Mucosa of rectum (tissue), 2 donors: ENCODE measurements around the gene PERCC1.

Experiments
- H3K27ac ChIP-seq, 2 donors: one replicate each; pipeline ENCODE4 v1.7.0; 2013; ENCODE audit warnings: inconsistent platforms in 2 of 2, low read depth in 2 of 2, low read length in 2 of 2
- H3K27me3 ChIP-seq, 2 donors: one replicate each; pipeline ENCODE4 v1.7.0; 2013; ENCODE audit warnings: low read length in 2 of 2; ENCODE audit not compliant: control insufficient read depth in 2 of 2, insufficient read depth in 2 of 2
- H3K36me3 ChIP-seq, 2 donors: one replicate each; pipeline ENCODE4 v1.7.0; 2013; ENCODE audit warnings: low read length in 2 of 2; ENCODE audit not compliant: control insufficient read depth in 2 of 2, insufficient read depth in 2 of 2
- H3K4me1 ChIP-seq, 2 donors: one replicate each; pipeline ENCODE4 v1.7.0; 2013; ENCODE audit warnings: low read length in 2 of 2, mild to moderate bottlenecking in 1 of 2; ENCODE audit not compliant: control insufficient read depth in 2 of 2, insufficient read depth in 2 of 2
- H3K4me3 ChIP-seq, 2 donors: one replicate each; pipeline ENCODE4 v1.7.0; 2013; ENCODE audit warnings: low read length in 2 of 2
- H3K9ac ChIP-seq, 2 donors: one replicate each; pipeline ENCODE4 v1.7.0; 2013; ENCODE audit warnings: low read length in 2 of 2, low read depth in 1 of 2, mild to moderate bottlenecking in 1 of 2
- H3K9me3 ChIP-seq, 2 donors: one replicate each; pipeline ENCODE4 v1.7.0; 2013; ENCODE audit warnings: low read length in 2 of 2; ENCODE audit not compliant: control insufficient read depth in 2 of 2
- donor health status: healthy.
- donor health status: Normal muscosa, but diverticular disease.

PERCC1 gene

GRCh38 chr16:1426734-1427471, 4.0 kb upstream of the PERCC1 start:
- Histone ChIP-seq H3K27me3 (no peaks in the 10 kb centered on the region), H3K4me1 (peaks cover 0 to 2% of the 10 kb centered on the region in 2 donors), H3K9ac (no peak overlapping the region), H3K4me3 (no peak overlapping the region), H3K27ac (no peak overlapping the region), H3K9me3 (no peaks in the 10 kb centered on the region), H3K36me3 (no peaks in the 10 kb centered on the region)

DNA sequence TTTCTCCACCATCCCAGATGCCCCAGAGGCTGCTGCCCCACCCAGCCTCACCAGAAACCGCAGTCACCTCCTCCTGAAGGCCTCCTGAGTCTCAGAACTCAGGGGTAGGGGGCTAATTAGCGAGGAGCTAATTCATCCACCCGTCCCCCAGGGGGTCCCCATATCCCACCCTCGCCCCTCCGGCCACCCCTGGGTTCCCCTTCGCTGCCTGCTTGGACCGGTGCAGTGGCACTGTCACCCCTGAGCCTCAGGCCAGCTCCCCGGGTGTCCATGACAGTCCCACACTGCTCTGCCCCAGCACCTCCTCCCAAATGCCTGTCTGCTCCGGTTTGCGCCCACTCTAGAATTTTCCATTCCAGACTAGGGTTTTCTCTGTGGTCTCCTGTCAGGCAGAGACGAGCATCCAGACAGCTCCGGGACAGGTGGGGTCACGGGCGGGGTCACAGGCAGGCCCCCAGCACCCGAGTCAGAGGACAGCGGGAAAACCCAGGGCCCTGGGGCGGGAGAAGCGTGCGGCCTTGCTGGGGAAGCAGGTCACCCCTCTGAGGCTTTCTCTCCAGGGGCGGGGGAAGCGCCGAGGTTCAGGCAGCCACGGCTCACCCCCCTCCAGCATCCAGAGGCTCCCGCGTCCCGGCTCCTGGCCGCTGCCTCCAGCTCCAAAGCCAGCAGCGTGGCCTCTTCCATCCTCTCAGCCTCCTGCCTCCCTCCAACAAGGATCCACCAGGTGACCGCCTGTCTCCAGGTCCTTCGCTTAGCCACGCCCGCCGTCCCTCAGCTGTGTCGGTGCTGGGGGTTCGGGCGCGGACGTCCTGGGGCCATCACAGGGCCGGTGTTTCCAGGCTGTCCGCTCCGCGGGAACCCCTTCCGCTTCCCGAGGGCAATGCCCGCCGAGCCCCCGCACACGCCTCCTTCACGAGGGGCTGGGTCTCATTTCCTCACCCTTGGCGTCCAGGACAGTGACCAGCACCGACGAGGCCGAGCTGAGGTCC, 3.1 kb upstream of the PERCC1 start:
- no peak overlapping the region for H3K27ac ChIP-seq
- H3K4me3 ChIP-seq: no peak overlapping the region
- no peaks in the 10 kb centered on the region for H3K27me3 ChIP-seq
- H3K9me3 ChIP-seq: no peaks in the 10 kb centered on the region
- no peak overlapping the region for H3K9ac ChIP-seq
- no peaks in the 10 kb centered on the region for H3K36me3 ChIP-seq
- H3K4me1 ChIP-seq: peaks cover 0 to 2% of the 10 kb centered on the region in 2 donors

- H3K27me3 ChIP-seq: no peaks in the 10 kb centered on the region
- H3K4me1 ChIP-seq: peaks cover 0 to 2% of the 10 kb centered on the region in 2 donors
- no peaks in the 10 kb centered on the region for H3K9me3 ChIP-seq
- no peaks in the 10 kb centered on the region for H3K36me3 ChIP-seq
- H3K4me3 ChIP-seq: no peak overlapping the region
- H3K27ac ChIP-seq: no peak overlapping the region
- no peak overlapping the region for H3K9ac ChIP-seq
Measured at GRCh38 chr16:1428511-1428910, 2.4 kb upstream of the PERCC1 start.

DNA sequence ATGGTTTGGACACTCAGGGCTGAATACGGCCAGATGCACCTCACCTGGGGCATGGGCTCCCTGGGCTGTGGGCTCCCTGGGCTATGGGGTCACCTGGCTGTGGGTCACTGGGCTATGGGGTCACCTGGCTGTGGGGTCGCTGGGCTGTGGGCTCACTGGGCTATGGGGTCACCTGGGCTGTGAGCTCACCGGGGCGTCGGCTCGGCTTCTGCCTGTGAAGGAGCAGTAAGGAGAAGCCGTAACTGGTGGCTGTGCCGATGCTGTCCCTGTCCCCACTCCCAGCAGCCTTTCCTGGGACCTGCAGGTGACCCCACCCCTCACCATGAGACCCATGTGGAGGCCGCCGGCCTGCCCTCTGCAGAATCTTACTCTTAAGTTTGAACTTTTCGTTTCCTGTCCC, 1.9 kb upstream of the PERCC1 start:
- no peaks in the 10 kb centered on the region for H3K27me3 ChIP-seq
- H3K4me3 ChIP-seq: no peak overlapping the region
- H3K9ac ChIP-seq: no peak overlapping the region

GRCh38 chr16:1429631-1430030, 1.2 kb upstream of the PERCC1 start:
- H3K9ac ChIP-seq: no peak overlapping the region
- no peak overlapping the region for H3K4me3 ChIP-seq
- peaks cover 0 to 2% of the 10 kb centered on the region in 2 donors for H3K4me1 ChIP-seq
- H3K27me3 ChIP-seq: no peaks in the 10 kb centered on the region
- no peak overlapping the region for H3K27ac ChIP-seq
- no peaks in the 10 kb centered on the region for H3K9me3 ChIP-seq
- no peaks in the 10 kb centered on the region for H3K36me3 ChIP-seq

More for the DNA sequence above, 1.9 kb upstream of the PERCC1 start:
- H3K9me3 ChIP-seq: no peaks in the 10 kb centered on the region
- no peak overlapping the region for H3K27ac ChIP-seq
- peaks cover 0 to 2% of the 10 kb centered on the region in 2 donors for H3K4me1 ChIP-seq
- no peaks in the 10 kb centered on the region for H3K36me3 ChIP-seq

GRCh38 chr16:1430214-1430758, 592 bp upstream of the PERCC1 start:
- H3K36me3 ChIP-seq: no peaks in the 10 kb centered on the region
- H3K4me3 ChIP-seq: no peak overlapping the region
- no peak overlapping the region for H3K27ac ChIP-seq
- peaks cover 0 to 2% of the 10 kb centered on the region in 2 donors for H3K4me1 ChIP-seq
- no peak overlapping the region for H3K9ac ChIP-seq
- no peaks in the 10 kb centered on the region for H3K27me3 ChIP-seq
- no peaks in the 10 kb centered on the region for H3K9me3 ChIP-seq

GRCh38 chr16:1431497-1432270, 806 bp downstream of the PERCC1 start:
- no peaks in the 10 kb centered on the region for H3K27me3 ChIP-seq
- no peaks in the 10 kb centered on the region for H3K36me3 ChIP-seq
- H3K4me3 ChIP-seq: no peak overlapping the region

DNA sequence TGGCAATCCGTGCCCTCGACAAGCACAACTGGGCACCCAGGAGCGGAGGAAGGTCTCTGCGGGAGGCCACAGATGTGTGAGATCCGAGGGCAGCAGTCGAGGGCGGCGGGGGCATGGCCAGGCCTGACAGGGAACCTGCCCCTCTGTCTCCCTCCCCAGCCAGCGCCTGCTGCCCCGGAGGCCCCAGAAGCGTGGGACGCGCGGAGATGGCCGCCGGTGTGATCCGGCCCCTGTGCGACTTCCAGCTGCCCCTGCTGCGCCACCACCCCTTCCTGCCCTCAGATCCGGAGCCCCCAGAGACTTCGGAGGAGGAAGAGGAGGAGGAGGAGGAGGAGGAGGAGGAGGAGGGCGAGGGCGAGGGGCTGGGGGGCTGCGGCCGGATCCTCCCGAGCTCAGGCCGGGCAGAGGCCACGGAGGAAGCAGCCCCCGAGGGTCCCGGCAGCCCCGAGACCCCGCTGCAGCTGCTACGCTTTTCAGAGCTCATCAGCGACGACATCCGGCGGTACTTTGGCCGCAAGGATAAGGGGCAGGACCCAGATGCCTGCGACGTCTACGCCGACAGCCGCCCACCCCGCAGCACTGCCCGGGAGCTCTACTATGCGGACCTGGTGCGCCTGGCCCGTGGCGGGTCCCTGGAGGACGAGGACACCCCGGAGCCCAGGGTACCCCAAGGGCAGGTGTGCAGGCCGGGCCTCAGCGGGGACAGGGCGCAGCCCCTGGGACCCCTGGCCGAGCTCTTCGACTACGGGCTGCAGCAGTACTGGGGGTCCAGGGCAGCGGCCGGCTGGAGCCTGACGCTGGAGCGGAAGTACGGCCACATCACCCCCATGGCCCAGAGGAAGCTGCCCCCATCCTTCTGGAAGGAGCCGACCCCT, 1.7 kb downstream of the PERCC1 start:
- Histone ChIP-seq H3K27me3 (no peaks in the 10 kb centered on the region), H3K27ac (no peak overlapping the region), H3K36me3 (no peaks in the 10 kb centered on the region), H3K9ac (no peak overlapping the region), H3K4me1 (peaks cover 0 to 2% of the 10 kb centered on the region in 2 donors), H3K9me3 (no peaks in the 10 kb centered on the region), H3K4me3 (no peak overlapping the region)

More at GRCh38 chr16:1431497-1432270, 806 bp downstream of the PERCC1 start:
- no peak overlapping the region for H3K27ac ChIP-seq
- H3K4me1 ChIP-seq: peaks cover 0 to 2% of the 10 kb centered on the region in 2 donors
- H3K9me3 ChIP-seq: no peaks in the 10 kb centered on the region
- no peak overlapping the region for H3K9ac ChIP-seq

GRCh38 chr16:1433263-1433560, 2.3 kb downstream of the PERCC1 start:
- Histone ChIP-seq H3K9me3 (no peaks in the 10 kb centered on the region), H3K4me3 (no peak overlapping the region), H3K4me1 (peaks cover 0 to 2% of the 10 kb centered on the region in 2 donors), H3K36me3 (no peaks in the 10 kb centered on the region), H3K27ac (no peak overlapping the region), H3K9ac (no peak overlapping the region), H3K27me3 (no peaks in the 10 kb centered on the region)
